HG02642 (cell line): ENCODE results near the gene IFI6.
"Not testable (repeated sequence)": the region's sequence is repeated elsewhere in the genome, so short reads cannot be mapped to it uniquely, and the experiment has no call there.

Experiments used
- ATAC-seq: cut with Tn5 transposase; IDR thresholded peaks from one replicate; pipeline ENCODE4 v1.9.1; 2021; ENCODE audit warnings: mild to moderate bottlenecking; ENCODE audit not compliant: unreplicated experiment, poor library complexity

Gene IFI6

GRCh38 chr1:27652111-27652864, 19.7 kb downstream of the IFI6 start:
- no peak for ATAC-seq

DNA sequence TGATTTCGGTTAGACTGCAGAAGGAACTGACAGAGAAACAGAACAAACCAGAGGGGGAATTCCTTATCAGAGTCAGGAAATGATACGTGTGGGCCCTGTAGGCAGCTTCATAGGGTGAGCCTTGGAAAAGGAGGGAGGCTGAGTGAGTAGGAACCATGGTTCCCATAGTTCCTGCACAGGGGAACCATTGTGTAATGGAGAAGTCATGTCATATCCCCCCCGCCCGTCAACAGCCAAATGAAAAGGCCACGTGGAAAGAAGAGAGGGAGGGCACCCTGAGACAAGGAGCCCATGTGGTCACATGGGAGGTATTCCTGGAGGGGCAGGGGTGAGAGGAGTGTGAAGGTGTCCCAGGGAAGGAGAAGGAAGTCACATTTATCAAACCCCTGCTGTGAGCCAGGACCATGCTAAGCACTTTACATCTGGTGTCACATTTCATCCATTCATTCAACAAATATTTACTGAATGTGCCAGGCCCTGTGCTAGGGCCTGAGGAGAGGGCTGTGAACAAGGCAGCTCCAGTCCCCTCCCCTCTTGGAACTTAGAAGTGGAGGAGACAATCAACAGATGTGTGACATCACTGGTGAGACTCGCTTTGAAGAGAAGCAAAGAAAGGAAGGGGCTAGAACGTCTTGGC, 21.3 kb downstream of the IFI6 start:
- ATAC-seq: no peak

DNA sequence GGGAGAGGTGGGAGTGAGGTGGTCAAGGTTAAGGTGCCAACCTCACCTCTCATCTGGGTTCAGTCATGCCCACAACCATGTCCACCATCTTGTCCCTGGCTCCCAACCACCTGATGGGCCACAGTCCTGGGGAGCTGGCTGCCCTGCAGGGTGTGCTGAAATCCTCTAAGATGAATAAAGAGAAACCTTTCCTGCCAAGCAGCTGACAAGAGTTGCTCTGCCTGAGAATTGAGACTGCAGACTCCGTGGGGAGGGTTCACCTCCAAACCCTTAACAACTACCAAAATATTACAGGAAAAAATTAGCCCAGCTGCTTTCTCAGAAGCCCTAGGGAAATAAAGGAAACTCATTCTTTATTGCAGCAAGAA, 21.8 kb downstream of the IFI6 start:
- no peak for ATAC-seq

DNA sequence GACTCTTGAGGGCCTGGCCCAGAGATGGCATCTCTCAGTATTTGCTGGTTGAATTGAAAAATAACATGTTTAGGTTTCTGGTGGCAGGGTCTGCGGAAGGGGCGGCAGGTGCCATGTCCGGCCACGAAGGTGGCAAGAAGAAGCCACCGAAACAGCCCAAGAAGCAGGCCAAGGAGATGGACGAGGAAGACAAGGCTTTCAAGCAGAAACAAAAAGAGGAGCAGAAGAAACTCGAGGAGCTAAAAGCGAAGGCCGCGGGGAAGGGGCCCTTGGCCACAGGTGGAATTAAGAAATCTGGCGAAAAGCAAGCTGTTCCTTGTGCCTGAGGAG, 22.7 kb downstream of the IFI6 start:
- ATAC-seq: no peak

DNA sequence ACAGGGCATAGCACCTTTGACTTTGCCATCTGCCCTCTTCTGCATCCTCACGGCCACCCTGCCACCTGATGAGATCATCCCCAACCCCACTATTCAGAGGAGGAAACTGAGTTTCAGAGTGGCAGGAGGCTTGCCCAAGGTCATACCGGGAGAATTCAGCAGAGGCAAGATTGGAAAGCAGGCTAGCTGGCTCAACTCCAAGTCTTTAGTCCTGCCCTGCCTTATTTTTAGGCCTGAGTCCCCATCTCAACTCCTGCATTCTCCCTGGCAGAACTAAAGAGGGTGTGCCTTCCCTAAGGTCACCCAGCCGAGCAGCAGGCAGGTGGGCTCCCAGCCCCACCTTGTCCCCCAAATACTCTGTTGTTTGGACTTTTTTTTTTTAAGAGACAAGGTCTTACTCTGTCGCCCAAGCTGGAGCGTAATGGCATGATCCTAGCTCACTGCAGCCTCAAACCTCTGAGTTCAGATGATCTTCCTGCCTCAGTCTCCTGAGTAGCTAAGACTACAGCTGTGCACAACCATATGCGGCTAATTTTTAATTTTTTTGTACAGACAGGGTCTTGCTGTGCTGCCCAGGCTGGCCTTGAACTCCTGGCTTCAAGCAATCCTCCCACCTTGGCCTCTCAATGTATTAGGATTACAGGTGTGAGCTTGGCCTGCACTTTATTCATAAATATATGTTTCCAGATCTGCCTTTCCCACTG, 23.2 kb downstream of the IFI6 start:
- ATAC-seq: no peak

DNA sequence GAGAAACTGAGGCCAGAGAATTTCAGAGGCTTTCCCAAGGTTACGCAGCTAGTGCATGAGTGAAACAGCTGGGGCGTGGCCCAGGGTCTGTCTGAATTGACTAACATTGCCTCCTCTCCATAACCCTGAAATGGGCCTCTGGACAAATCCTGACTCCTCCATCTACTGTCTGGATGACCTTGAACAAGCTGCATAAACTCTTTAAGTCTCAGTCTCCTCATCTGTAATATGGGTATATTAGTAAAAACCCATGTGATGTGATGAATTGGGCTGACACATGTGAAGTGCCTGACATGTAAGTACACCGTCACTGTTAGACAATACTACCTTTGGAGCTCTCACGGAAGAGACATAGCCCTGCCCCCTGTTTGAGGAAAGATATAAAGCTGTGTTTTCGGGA, 24.7 kb downstream of the IFI6 start:
- ATAC-seq: no peak

GRCh38 chr1:27646676-27647075, 25.3 kb downstream of the IFI6 start:
- no peak for ATAC-seq

GRCh38 chr1:27645071-27645415, 26.9 kb downstream of the IFI6 start:
- ATAC-seq: no peak

- no peak for ATAC-seq
These were observed 27.5 kb downstream of the IFI6 start for GRCh38 chr1:27644369-27645070.

- ATAC-seq: peak; percentile 57
These were observed 28.2 kb downstream of the IFI6 start for GRCh38 chr1:27643600-27644368.

DNA sequence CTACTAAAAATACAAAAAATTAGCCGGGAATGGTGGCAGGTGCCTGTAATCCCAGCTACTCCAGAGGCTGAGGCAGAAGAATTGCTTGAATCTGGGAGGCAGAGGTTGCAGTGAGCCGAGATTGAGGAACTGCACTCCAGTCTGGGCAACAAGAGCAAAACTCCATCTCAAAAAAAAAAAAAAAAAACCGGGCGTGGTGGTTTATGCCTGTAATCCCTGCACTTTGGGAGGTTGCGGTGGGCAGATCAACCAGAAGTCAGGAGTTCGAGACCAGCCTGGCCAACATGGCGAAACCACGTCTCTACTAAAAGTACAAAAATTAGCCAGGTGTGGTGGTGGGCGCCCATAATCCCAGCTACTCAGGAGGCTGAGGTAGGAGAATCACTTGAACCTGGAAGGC, 31.5 kb downstream of the IFI6 start:
- not testable (repeated sequence) for ATAC-seq

GRCh38 chr1:27638805-27639204, 33.2 kb downstream of the IFI6 start:
- ATAC-seq: no peak

- ATAC-seq: no peak
These were observed 33.8 kb downstream of the IFI6 start for GRCh38 chr1:27638047-27638734.

DNA sequence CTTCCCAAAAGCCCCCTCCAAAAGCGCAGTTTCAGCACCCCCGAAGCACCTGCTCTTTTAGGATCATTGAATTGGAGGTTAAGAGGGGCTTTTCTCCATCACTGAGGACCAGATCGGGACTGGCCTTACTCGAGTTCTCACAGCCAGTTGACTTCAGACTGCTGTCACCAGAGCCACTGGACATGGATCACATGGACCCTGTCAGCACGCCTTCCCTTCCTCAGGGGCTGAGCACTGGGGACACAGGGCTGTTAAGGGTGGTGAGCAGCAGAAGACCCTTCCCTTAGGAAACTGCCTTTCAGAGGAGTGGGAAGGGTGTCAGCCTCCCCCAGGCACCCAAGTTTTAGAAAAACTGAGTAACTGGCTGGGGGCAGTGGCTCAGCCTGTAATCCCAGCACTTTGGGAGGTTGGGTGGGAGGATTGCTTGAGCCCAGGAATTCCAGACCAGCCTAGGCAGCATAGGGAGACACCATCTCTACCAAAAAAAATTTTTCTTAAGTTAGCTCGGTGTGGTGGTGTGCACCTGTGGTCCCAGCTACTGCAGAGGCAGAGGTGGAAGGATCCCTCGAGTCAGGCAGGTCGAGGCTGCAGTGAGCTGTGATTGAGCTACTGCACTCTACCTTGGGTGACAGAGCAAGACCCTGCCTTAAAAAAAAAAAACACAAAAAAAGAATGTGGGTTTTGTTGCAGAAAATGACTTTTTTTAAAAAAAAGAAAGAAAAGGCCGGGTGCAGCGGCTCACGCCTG, 36.4 kb downstream of the IFI6 start:
- no peak for ATAC-seq

DNA sequence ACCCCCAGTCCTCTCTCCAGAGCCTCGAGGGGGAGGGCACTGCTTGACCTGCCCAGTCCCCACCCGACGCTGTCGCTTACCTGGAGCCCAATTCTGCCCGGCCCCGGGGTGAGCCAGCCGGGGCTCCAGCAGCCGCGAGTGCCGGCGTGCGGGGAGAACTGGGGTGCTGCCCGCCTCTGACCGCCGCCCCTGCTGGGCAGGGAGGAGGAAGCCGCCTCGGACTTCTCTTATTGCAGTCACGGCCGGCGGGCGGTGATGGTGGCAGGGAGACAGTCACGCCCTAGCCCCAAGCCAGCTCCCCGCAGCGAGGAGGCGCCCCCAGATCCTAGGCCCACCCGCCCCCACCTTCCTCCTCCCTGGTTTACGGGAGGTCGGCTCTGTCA, 37.0 kb downstream of the IFI6 start, which contains the start of gene FGR:
TSS of gene FGR (minus strand) at position 201 of the 383 bp plus-strand sequence. CDS start 11,269 bp downstream, outside the sequence.
- ATAC-seq: no peak

- no peak for ATAC-seq
These were observed 37.6 kb downstream of the IFI6 start for GRCh38 chr1:27634177-27634984.

GRCh38 chr1:27633640-27634176, 38.3 kb downstream of the IFI6 start:
- no peak for ATAC-seq

DNA sequence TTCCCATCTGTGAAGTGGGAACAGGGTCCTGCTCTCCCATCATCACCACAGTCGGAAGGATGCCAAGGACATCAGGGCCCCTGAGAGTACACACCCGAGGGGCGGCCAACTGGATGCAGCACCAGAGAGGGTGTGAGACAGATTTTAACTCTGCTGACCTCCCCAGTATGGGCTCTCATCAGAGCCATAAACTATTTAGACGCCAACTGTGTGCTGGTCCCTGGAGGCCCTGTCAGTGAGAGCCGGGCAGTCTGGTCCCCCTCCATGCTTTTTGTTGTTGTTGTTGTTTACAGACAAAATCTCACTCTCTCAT, 38.7 kb downstream of the IFI6 start:
- no peak for ATAC-seq
